ENCODE results near the gene FANCG. TPM values are rescaled to one million over a fixed set of nuclear protein-coding genes. Genes with fewer than 3 reads are reported as not detected.

The FANCG gene
- total and polyA plus RNA-seq, 2 of the 8 experiments (the other 6 are each of a cell fraction or from before 2014, with no cell fraction given), result 66.6 to 87.1 TPM

DNA sequence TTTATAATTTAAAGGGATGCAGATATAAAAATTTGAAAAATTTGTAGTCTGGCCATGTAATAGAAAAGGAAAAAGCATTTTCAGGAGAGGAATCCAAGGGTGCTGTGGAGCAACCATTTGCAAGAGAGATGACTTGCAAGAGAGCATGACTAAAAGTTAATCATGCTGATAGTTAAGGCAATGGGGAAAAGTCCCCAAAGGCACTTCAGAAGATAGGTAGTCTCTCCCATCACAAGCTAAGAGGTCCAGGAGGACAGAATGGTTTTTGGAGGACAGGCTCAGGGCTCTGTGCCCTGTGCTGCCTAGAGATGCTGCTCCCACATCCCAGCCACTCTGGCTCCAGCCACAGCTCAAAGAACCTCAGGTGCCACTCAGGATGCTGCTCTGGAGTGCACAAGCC, 51.4 kb downstream of the FANCG start:
- Histone ChIP-seq H3K79me1 (ENCODE audit: low read depth, low read length) (no peaks in the 10 kb centered on the region), H3K4me3 (ENCODE audit: extremely low read depth in 1 of 4, insufficient read depth in 2 of 4, low read depth in 3 of 4, low read length in 4 of 4) (no peak overlapping the region), H4K91ac (replicated peaks; ENCODE audit: insufficient read length, low read length) (peak overlapping the region; percentile 10)
- TF ChIP-seq NANOG (IDR thresholded peaks at IDR 0.05; ENCODE audit: insufficient read depth, low read depth, low read length, poor library complexity, severe bottlenecking) (no peak), EGR1 (IDR thresholded peaks at IDR 0.05; ENCODE audit: borderline replicate concordance, low read depth, low read length) (no peak)

More for the DNA sequence above, 51.4 kb downstream of the FANCG start:
- H2BK20ac ChIP-seq (ENCODE audit: low read length), result 0 out of 2 replicates have a peak overlapping the region, but pooled peaks have one; percentile 52
- no peak overlapping the region for H3K56ac ChIP-seq (replicated peaks; ENCODE audit: insufficient read length, low read depth, low read length)
- H3K27me3 ChIP-seq (replicated peaks in 1 of 4; ENCODE audit: control insufficient read depth in 3 of 4, extremely low read depth in 1 of 4, insufficient read depth in 3 of 4, low read length in 3 of 4), result no peaks in the 10 kb centered on the region
- no peaks in the 10 kb centered on the region for H4K20me1 ChIP-seq (replicated peaks in 1 of 2; ENCODE audit: control insufficient read depth in 1 of 2, insufficient read depth in 2 of 2, low read length in 2 of 2)
- H3K27ac ChIP-seq (ENCODE audit: low read depth, low read length), result no peak overlapping the region
- H3K4me1 ChIP-seq (replicated peaks in 1 of 4; ENCODE audit: control insufficient read depth in 3 of 4, insufficient read depth in 4 of 4, low read length in 3 of 4), result peaks cover 0 to 10% (median 3%) of the 10 kb centered on the region in 4 experiments; a peak in 3 of 7 replicates
- H3K36me3 ChIP-seq (ENCODE audit: control insufficient read depth in 2 of 4, insufficient read depth in 4 of 4, low read length in 3 of 4), result peaks cover 0 to 3% (median 0%) of the 10 kb centered on the region in 4 experiments; a peak in 1 of 8 replicates
- no peak overlapping the region for H2BK12ac ChIP-seq (ENCODE audit: low read depth, low read length)
- H3K23me2 ChIP-seq (ENCODE audit: low read depth, low read length), result no peaks in the 10 kb centered on the region
- no peak overlapping the region for H2BK15ac ChIP-seq (ENCODE audit: low read length)
- no peak overlapping the region for H3K18ac ChIP-seq (ENCODE audit: extremely low read depth, low read length)
- no peak overlapping the region for H3K9ac ChIP-seq (replicated peaks in 1 of 4; ENCODE audit: extremely low read depth in 1 of 4, low read depth in 3 of 4, low read length in 3 of 4)
- H3K14ac ChIP-seq (ENCODE audit: insufficient read length), result no peak overlapping the region
- DNase-seq (ENCODE audit: low read depth in 1 of 2, low spot score in 2 of 2) (no peak), FAIRE-seq (no peak)
- ChIA-PET CTCF (ENCODE audit: partially characterized antibody) (interaction anchor here (0.8 to 3.0 kb wide), 7 partner anchors 11 to 243 kb away, joined by 3 to 14 read pairs (median 8); no protein-coding TSS in a partner anchor), POLR2A (ENCODE audit: partially characterized antibody) (interaction anchor here (0.9 to 2.1 kb wide), 9 partner anchors 16 to 55 kb away, joined by 3 to 8 read pairs (median 4); partner anchors contain the start of genes DNAJB5, FANCG and VCP)
- H3K4ac ChIP-seq (replicated peaks; ENCODE audit: insufficient read length, low read depth, low read length), result no peak overlapping the region
- no peak overlapping the region for H3K23ac ChIP-seq (ENCODE audit: insufficient read length)
- no peak overlapping the region for H2BK120ac ChIP-seq (replicated peaks; ENCODE audit: low read depth, low read length)
- no peak overlapping the region for H2AK5ac ChIP-seq (ENCODE audit: low read depth, low read length)
- H3K79me2 ChIP-seq (ENCODE audit: control insufficient read depth in 1 of 2, insufficient read depth in 2 of 2, low read length in 2 of 2), result no peaks in the 10 kb centered on the region
- no peak overlapping the region for H4K8ac ChIP-seq (ENCODE audit: extremely low read depth, insufficient read depth, low read length)
- H4K5ac ChIP-seq (ENCODE audit: insufficient read length, low read depth, low read length), result no peak overlapping the region
- peaks cover 16 to 18% of the 10 kb centered on the region in 2 experiments for H3K9me3 ChIP-seq (ENCODE audit: insufficient read depth in 2 of 2, low read depth in 1 of 2, low read length in 1 of 2)
- H2AFZ ChIP-seq (ENCODE audit: low read length), result no peak overlapping the region
- no peak overlapping the region; the same call in 1 of the 2 replicates for H2BK5ac ChIP-seq (ENCODE audit: low read depth, low read length)
- no peak overlapping the region for H3K4me2 ChIP-seq (ENCODE audit: insufficient read depth in 1 of 2, low read depth in 2 of 2, low read length in 2 of 2)

Data from H1 (cell line).